ENCODE results near the gene CRYGS.

The CRYGS gene

DNA sequence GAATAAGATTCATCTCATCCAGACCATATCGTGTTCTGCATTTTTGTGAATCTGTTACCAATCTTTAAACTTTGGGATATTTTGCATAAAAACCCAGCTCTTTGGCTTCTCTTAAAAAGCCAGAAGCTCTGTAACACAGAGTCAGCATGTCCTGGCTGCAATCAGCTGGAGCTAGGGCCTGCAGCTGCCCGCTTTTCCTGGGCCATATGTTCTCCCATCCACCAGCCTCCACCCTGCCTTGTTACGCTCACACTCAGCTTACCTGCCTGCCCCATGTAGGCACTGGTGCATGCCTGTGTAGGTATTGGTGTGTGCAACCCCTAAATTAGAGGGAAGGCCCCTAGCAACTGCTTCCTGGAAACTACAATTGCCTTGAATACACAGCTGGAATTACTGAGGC lies 48.2 kb downstream of the CRYGS start:
- Histone ChIP-seq H3K27ac (no peak overlapping the region), H3K9ac (no peak overlapping the region), H3K4me2 (no peak overlapping the region), H3K27me3 (no peaks in the 10 kb centered on the region), H3K36me3 (no peaks in the 10 kb centered on the region), H3K4me3 (no peak overlapping the region), H3K9me3 (replicated peaks in 1 of 11) (peaks cover 5 to 24% (median 16%) of the 10 kb centered on the region in 11 experiments; a peak in 18 of 22 replicates), H3K4me1 (no peaks in the 10 kb centered on the region), H4K20me1 (no peaks in the 10 kb centered on the region)
- TF ChIP-seq Cebpa-rat (IDR thresholded peaks at IDR 0.05): no peak

GRCh38 chr3:186493525-186494255 lies 50.5 kb downstream of the CRYGS start:
- no peaks in the 10 kb centered on the region for H4K20me1 ChIP-seq
- no peaks in the 10 kb centered on the region for H3K27me3 ChIP-seq
- no peak overlapping the region for H3K4me3 ChIP-seq
- H3K4me2 ChIP-seq: no peak overlapping the region
- TF ChIP-seq Cebpa-rat (IDR thresholded peaks at IDR 0.05): no peak
- H3K36me3 ChIP-seq: no peaks in the 10 kb centered on the region
- H3K4me1 ChIP-seq: no peaks in the 10 kb centered on the region
- H3K9ac ChIP-seq: no peak overlapping the region
- H3K27ac ChIP-seq: no peak overlapping the region
- peaks cover 0 to 12% (median 9%) of the 10 kb centered on the region in 11 experiments; a peak in 12 of 22 replicates for H3K9me3 ChIP-seq (replicated peaks in 1 of 11)

DNA sequence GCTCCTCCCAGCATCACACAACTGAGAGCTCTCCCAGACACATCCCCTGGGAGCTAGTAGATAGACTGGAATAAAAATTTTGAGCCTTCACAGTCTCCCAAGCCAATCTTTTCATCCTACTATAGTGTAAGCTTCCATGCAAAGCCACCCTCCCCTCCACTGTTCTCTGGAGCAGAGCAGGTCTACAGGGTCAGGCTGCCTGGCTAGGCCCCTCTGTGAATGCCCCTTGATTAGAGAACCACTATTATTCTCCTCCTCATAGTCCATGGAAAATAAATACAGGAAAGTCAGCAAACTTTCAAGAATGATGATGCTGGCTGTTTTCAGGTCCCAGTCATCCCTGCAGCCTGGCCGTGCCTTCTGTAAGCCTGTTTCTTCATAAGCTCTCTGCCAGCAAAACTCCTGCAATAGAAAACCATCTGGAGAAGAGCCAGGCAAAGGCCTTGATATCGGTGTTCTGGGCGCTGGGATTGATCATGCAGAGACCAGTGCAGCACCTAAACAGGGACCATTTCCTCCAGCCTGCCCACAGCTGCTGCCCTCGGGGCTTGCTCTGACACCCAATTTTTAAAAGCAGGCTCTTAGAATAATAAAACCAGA lies 51.7 kb downstream of the CRYGS start:
- H3K4me3 ChIP-seq: no peak overlapping the region
- H3K9me3 ChIP-seq (replicated peaks in 1 of 11): no peaks in the 10 kb centered on the region
- H3K4me1 ChIP-seq: no peaks in the 10 kb centered on the region
- no peaks in the 10 kb centered on the region for H4K20me1 ChIP-seq
- TF ChIP-seq Cebpa-rat (IDR thresholded peaks at IDR 0.05): no peak
- H3K36me3 ChIP-seq: no peaks in the 10 kb centered on the region
- no peak overlapping the region for H3K27ac ChIP-seq
- H3K4me2 ChIP-seq: no peak overlapping the region
- H3K9ac ChIP-seq: no peak overlapping the region
- no peaks in the 10 kb centered on the region for H3K27me3 ChIP-seq

GRCh38 chr3:186489507-186489906 lies 54.7 kb downstream of the CRYGS start:
- Histone ChIP-seq H4K20me1 (no peaks in the 10 kb centered on the region), H3K4me1 (no peaks in the 10 kb centered on the region), H3K27ac (no peak overlapping the region), H3K4me2 (no peak overlapping the region), H3K27me3 (no peaks in the 10 kb centered on the region), H3K9me3 (replicated peaks in 1 of 11) (no peaks in the 10 kb centered on the region), H3K4me3 (no peak overlapping the region), H3K36me3 (no peaks in the 10 kb centered on the region), H3K9ac (no peak overlapping the region)
- peak in 1 of 11 experiments; percentile 31; a peak in 1 of 22 replicates for TF ChIP-seq Cebpa-rat (IDR thresholded peaks at IDR 0.05)

Measured in BLaER1 treated with 17β-estradiol and CSF1 and Interleukin-3, amounts not matched to agents 10 nM and 100 nM (cell line).